Effector memory CD4-positive, alpha-beta T cell (primary cell): ENCODE results near the gene ALOX12B.

Source experiments
- DNase-seq, 3 donors: peaks; one replicate each; pipeline ENCODE4 v3.0.0-alpha.2; 2020
- H3K27ac ChIP-seq: 2 replicates; pipeline ENCODE4 v1.7.0; 2013; ENCODE audit warnings: mild to moderate bottlenecking, low read length, moderate library complexity; ENCODE audit not compliant: insufficient read depth, poor library complexity, severe bottlenecking
- H3K27me3 ChIP-seq: replicated peaks from 2 replicates; pipeline ENCODE4 v1.7.0; 2013; ENCODE audit warnings: mild to moderate bottlenecking, low read length; ENCODE audit not compliant: insufficient read depth, control insufficient read depth, poor library complexity, severe bottlenecking
- H3K36me3 ChIP-seq: 2 replicates; pipeline ENCODE4 v1.7.0; 2013; ENCODE audit warnings: mild to moderate bottlenecking, low read length, moderate library complexity; ENCODE audit not compliant: control insufficient read depth, insufficient read depth
- H3K4me1 ChIP-seq: 2 replicates; pipeline ENCODE4 v1.7.0; 2013; ENCODE audit warnings: low read length, mild to moderate bottlenecking; ENCODE audit not compliant: control insufficient read depth, insufficient read depth, poor library complexity, severe bottlenecking
- H3K4me3 ChIP-seq: 2 replicates; pipeline ENCODE4 v1.7.0; 2013; ENCODE audit warnings: low read length, low read depth, mild to moderate bottlenecking; ENCODE audit not compliant: insufficient read depth, poor library complexity, severe bottlenecking
- H3K9me3 ChIP-seq: 2 replicates; pipeline ENCODE4 v1.7.0; 2013; ENCODE audit warnings: mild to moderate bottlenecking, low read length, moderate library complexity; ENCODE audit not compliant: control insufficient read depth

The ALOX12B gene

DNA sequence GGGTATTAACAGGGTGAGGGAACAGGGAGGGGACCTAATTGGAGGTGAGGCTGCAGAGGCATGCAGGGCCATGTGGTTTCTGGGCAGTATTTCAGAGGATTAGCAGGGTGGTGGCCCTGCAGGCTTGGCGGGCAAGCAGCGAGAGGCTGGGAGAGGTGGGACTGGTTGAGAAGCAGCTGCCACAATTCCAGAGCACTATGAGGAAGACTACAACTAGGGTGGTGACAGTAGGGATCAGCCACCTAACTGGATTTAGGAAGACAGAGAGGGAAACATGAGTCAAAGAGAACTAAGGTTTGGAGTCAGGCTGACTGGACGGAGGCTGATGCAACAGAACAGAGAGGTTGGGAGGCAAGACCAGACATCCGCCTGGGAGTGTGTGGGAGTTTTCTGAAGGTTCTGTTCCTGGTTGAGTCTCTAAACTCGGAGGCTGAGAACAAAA lies 18.5 kb upstream of the ALOX12B start:
- DNase-seq = no peak
- H3K27me3 ChIP-seq = no peaks in the 10 kb centered on the region

DNA sequence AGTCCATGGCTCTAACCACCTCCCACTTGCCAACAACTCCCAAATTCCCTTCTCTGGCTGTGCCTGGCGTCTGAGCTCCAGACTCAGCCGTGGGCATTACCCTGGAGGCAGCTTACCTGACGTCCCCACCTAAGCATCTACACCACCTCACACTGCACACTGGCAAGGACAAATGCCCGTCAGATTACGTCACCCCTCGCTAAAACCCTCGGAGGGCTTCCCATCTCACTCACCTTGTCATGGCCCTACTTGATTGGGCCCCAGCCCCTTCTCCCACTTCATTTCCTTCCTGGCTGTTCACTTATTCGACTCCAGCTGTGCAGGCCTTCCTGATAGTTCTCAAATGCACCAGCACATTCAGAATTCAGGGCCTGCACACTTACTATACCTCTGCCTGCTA lies 17.4 kb upstream of the ALOX12B start:
- no peak overlapping the region for H3K27ac ChIP-seq
- H3K36me3 ChIP-seq = no peaks in the 10 kb centered on the region
- no peaks in the 10 kb centered on the region for H3K9me3 ChIP-seq
- H3K27me3 ChIP-seq = no peaks in the 10 kb centered on the region
- DNase-seq = no peak
- no peak overlapping the region for H3K4me3 ChIP-seq
- no peaks in the 10 kb centered on the region for H3K4me1 ChIP-seq

More for the DNA sequence above, 18.5 kb upstream of the ALOX12B start:
- no peaks in the 10 kb centered on the region for H3K9me3 ChIP-seq
- H3K27ac ChIP-seq = no peak overlapping the region
- no peaks in the 10 kb centered on the region for H3K36me3 ChIP-seq
- H3K4me3 ChIP-seq = no peak overlapping the region
- H3K4me1 ChIP-seq = peaks cover 5% of the 10 kb centered on the region

DNA sequence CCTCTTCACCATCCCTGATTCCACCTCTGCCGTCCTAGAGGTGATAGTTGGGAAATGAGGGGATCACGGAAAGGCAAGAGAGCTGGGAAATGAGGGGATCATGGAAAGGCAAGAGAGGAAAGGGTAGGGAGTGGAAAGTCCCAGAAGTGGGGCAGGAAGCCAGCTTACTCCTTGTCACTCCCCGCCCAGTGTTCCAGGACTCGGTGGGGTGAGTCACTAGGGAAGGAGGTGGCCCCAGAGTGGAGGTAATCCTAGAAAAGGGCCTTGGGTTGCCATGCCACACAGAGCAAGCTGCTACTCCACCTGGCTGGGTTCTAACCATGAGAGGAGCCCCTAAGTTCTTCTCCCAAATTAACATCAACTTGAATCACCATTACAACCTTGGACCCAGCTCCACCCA lies 16.0 kb upstream of the ALOX12B start:
- no peak for DNase-seq
- Histone ChIP-seq H3K9me3 (no peaks in the 10 kb centered on the region), H3K4me1 (no peaks in the 10 kb centered on the region), H3K27ac (no peak overlapping the region), H3K4me3 (no peak overlapping the region), H3K27me3 (no peaks in the 10 kb centered on the region), H3K36me3 (no peaks in the 10 kb centered on the region)

DNA sequence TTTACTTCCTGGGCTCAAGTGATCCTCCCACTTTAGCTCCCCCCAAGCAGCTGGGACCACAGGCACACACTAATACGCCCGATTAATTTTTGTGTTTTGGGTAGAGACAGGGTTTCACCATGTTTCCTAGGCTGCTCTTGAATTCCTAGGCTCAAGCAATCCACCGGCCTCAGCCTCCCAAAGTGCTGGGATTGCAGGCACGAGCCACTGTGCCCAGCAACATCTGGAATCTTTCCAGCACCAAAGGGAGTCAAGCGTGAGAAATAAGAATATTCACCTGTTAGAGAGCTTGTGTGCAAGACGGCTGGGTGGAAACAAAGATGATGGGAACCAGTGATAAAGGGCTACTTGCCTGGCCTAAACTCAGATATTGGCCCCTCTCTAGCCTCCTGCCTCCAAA lies 14.2 kb upstream of the ALOX12B start:
- Histone ChIP-seq H3K36me3 (no peaks in the 10 kb centered on the region), H3K27me3 (no peaks in the 10 kb centered on the region)
- no peak for DNase-seq

DNA sequence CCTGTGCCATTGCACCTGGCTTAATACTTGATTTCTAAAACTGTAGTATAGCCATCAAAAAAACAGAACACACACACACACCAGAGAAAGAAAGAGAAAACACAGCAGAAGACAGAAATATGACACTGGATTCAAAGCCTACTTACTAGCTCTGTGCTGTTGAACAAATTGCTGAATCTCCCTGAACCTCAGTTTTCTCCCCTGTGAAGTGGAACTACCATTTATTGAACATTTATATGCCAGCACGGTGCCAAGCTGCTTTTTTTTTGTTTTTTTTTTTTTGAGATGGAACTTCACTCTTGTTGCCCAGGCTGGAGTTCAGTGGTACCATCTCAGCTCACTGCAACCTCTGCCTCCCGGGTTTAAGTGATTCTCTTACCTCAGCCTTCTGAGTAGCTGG lies 13.2 kb upstream of the ALOX12B start:
- no peak for DNase-seq
- Histone ChIP-seq H3K4me3 (no peak overlapping the region), H3K36me3 (no peaks in the 10 kb centered on the region), H3K27ac (no peak overlapping the region), H3K4me1 (no peaks in the 10 kb centered on the region), H3K9me3 (no peaks in the 10 kb centered on the region), H3K27me3 (no peaks in the 10 kb centered on the region)

More for the DNA sequence above, 14.2 kb upstream of the ALOX12B start:
- no peak overlapping the region for H3K4me3 ChIP-seq
- no peaks in the 10 kb centered on the region for H3K9me3 ChIP-seq
- no peak overlapping the region for H3K27ac ChIP-seq
- H3K4me1 ChIP-seq = no peaks in the 10 kb centered on the region

DNA sequence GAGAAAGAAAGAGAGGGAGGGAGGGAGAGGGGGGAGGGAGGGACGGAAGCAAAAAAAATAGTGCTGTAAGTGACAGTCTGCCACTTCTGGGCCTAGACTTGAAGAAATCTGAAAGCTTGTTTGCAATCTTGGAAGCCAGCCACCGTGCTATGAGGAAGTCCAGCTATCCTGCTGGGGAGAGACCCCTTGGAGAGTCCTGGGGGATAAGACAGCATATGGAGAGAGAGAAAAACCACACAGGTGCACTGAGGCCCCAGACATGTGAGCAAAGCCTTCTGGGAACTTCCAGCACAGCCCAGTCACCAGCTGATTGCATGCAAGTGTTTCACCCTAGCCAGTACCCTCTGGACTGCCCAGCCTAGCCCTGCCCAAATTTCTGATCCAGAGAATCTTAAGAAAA lies 12.6 kb upstream of the ALOX12B start:
- Histone ChIP-seq H3K4me3 (no peak overlapping the region), H3K9me3 (no peaks in the 10 kb centered on the region), H3K4me1 (no peaks in the 10 kb centered on the region), H3K27me3 (no peaks in the 10 kb centered on the region), H3K27ac (no peak overlapping the region), H3K36me3 (no peaks in the 10 kb centered on the region)
- DNase-seq = no peak

DNA sequence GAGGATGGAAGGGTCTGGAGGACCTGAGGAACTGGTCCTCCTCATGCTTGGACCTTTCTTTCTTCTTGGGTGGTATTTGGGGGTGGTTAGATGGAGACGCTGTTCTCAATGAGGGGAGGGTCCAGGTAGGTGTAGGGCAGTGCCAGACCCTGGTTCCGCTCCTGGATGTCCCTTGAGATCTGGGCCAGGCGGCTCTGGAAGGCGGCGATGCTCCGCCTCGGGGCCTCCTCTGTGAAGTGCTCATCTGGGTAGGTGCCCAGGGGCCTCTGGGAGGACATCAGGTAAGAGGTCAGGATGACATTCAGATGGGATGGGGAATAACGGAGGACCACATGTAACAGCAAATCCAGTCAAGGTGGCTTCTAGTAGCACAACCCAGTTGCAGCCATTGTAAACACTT lies 9.0 kb upstream of the ALOX12B start:
- no peaks in the 10 kb centered on the region for H3K27me3 ChIP-seq
- H3K27ac ChIP-seq = no peak overlapping the region
- no peaks in the 10 kb centered on the region for H3K9me3 ChIP-seq
- H3K4me3 ChIP-seq = no peak overlapping the region
- H3K4me1 ChIP-seq = peaks cover 8% of the 10 kb centered on the region
- no peak for DNase-seq
- no peaks in the 10 kb centered on the region for H3K36me3 ChIP-seq

DNA sequence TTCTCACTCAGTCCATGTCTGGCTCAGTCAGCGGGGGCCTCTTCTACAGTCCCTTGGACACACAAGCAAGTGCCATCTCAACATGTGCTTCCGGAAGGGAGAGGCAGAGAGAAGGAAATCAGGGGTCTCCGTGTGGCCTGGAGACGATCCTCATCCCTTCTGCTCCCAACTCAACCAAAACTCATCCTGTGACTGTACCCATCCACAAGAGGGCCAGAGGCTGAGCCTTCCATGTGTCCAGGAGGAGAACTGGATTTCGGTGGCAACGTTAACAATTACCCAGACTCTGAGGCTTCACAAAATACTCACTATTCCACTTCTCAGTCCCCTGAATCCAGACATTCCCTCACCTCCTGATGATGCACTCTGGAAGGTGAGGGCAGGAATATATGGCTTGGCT lies 7.8 kb upstream of the ALOX12B start:
- Histone ChIP-seq H3K4me1 (peaks cover 8% of the 10 kb centered on the region), H3K4me3 (no peak overlapping the region), H3K9me3 (no peaks in the 10 kb centered on the region), H3K27ac (no peak overlapping the region), H3K36me3 (no peaks in the 10 kb centered on the region), H3K27me3 (no peaks in the 10 kb centered on the region)
- DNase-seq = no peak

DNA sequence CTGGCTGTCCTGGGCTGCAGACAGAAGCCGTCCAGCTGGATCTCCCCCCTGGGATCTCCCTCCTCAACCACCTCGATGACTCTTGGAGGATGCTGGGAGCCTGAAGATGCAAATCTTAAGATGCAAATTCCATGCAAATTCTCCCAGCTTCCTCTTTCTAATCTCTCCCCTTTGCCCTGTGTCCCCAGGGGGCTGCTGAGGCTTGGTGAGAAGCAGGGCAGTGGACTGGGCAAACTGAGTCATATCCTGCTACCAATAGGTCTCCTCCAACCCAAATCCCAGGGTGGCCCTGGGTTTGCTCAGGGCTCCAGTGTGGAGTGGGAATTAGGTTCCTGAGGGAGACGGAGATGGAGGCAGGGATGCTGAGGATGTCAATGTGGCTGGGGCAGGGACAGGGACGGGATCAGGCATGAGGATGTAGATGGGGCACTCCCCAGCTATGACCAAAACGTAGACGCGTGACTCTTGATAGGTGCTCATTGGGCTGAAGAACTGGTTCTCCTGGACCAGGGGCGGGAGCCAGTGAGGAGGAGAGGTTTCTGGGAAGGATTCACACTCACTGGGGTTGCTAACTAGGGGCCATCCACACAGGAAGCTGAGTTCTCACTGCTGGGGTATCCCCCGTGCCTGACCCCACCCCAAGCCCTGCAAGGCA lies 3.6 kb upstream of the ALOX12B start:
- Histone ChIP-seq H3K4me3 (no peak overlapping the region), H3K36me3 (no peaks in the 10 kb centered on the region), H3K9me3 (no peaks in the 10 kb centered on the region), H3K27me3 (no peaks in the 10 kb centered on the region), H3K4me1 (peaks cover 8% of the 10 kb centered on the region), H3K27ac (no peak overlapping the region)
- no peak for DNase-seq

DNA sequence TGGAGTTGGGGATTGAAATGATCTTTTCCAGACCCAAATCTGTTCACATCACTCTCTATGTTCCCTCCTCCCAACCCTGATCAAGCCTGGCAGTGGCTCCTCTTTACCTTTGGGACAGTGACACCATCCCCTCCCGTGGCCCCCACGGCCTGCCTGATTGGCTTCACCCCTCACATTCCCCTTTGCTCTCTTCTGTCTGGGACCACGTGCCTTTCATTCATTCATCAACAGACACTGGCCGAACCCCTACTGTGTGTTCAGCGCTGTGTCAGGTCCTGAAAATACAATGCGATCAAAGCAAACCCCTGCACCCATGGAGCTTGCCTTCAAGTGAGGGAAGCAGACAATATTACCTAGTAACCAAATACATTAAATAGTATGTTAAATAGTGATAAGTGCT lies 2.2 kb upstream of the ALOX12B start:
- no peak overlapping the region for H3K27ac ChIP-seq
- H3K27me3 ChIP-seq = no peaks in the 10 kb centered on the region
- H3K9me3 ChIP-seq = no peaks in the 10 kb centered on the region
- H3K36me3 ChIP-seq = no peaks in the 10 kb centered on the region
- H3K4me1 ChIP-seq = peaks cover 8% of the 10 kb centered on the region
- no peak for DNase-seq
- H3K4me3 ChIP-seq = no peak overlapping the region

DNA sequence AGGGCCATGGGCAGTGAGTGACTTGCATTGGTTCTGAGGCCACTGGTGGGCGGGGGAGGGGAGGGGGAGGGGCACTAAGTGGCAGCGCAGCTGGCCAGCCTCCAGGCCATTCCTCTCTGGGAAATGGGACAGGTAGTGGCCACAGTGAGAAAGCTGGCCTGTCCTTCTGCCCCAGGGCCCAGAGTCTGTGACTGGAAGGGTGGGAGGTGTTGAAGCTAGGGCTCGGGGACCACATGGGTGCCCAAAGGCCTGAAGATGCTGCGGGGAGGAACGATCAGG lies 375 bp upstream of the ALOX12B start:
- Histone ChIP-seq H3K9me3 (no peaks in the 10 kb centered on the region), H3K4me1 (no peaks in the 10 kb centered on the region), H3K27ac (no peak overlapping the region), H3K27me3 (no peaks in the 10 kb centered on the region), H3K4me3 (no peak overlapping the region), H3K36me3 (no peaks in the 10 kb centered on the region)
- DNase-seq = no peak
